Ureter (tissue), 1 donor: ENCODE measurements around the gene ABHD12. TPM values are rescaled to one million over a fixed set of nuclear protein-coding genes. Genes with fewer than 3 reads are reported as not detected.
"Not testable (repeated sequence)": the region's sequence is repeated elsewhere in the genome, so short reads cannot be mapped to it uniquely, and the experiment has no call there.

Experiments used
- DNase-seq: peaks from one replicate; pipeline ENCODE4 v3.0.0-alpha.2; 2020; ENCODE audit warnings: low spot score
- total RNA-seq: library from RNA; stranded (reverse); gene quantifications from one replicate; pipeline ENCODE4 v1.2.4, GENCODE V29; 2023
- donor health status: DM: yes; HTN: yes; CAD: no.

ABHD12 gene
- total RNA-seq, 1 donor from 2014 or later, result 105 TPM

GRCh38 chr20:25353747-25354705 lies 36.6 kb downstream of the ABHD12 start:
- DNase-seq, result no peak

GRCh38 chr20:25353353-25353746 lies 37.3 kb downstream of the ABHD12 start:
- no peak for DNase-seq

- no peak for DNase-seq
These were observed 37.9 kb downstream of the ABHD12 start for GRCh38 chr20:25352746-25353145.

- no peak for DNase-seq
These were observed 39.6 kb downstream of the ABHD12 start for GRCh38 chr20:25351024-25351360.

- no peak for DNase-seq
These were observed 44.3 kb downstream of the ABHD12 start for GRCh38 chr20:25346349-25346748.

- no peak for DNase-seq
These were observed 44.9 kb downstream of the ABHD12 start for GRCh38 chr20:25345721-25346120.

- DNase-seq, result no peak
These were observed 46.0 kb downstream of the ABHD12 start for GRCh38 chr20:25344634-25345033.

GRCh38 chr20:25341716-25342680 lies 48.6 kb downstream of the ABHD12 start:
- DNase-seq, result no peak

- DNase-seq, result no peak
These were observed 50.3 kb downstream of the ABHD12 start for GRCh38 chr20:25340380-25340779.

GRCh38 chr20:25339608-25340007 lies 51.0 kb downstream of the ABHD12 start:
- DNase-seq, result no peak

- no peak for DNase-seq
These were observed 52.3 kb downstream of the ABHD12 start for GRCh38 chr20:25338112-25339023.

GRCh38 chr20:25336561-25337422 lies 53.8 kb downstream of the ABHD12 start:
- peak; percentile 54 for DNase-seq

- not testable (repeated sequence) for DNase-seq
These were observed 55.7 kb downstream of the ABHD12 start for GRCh38 chr20:25334972-25335371.

GRCh38 chr20:25328954-25329498 lies 61.6 kb downstream of the ABHD12 start:
- DNase-seq, result no peak

- DNase-seq, result no peak
These were observed 63.0 kb downstream of the ABHD12 start for GRCh38 chr20:25327521-25328235.

- DNase-seq, result no peak
These were observed 64.6 kb downstream of the ABHD12 start for GRCh38 chr20:25325997-25326396.

- DNase-seq, result no peak
These were observed 65.6 kb downstream of the ABHD12 start for GRCh38 chr20:25325073-25325472.

- peak; percentile 45 for DNase-seq
These were observed 66.2 kb downstream of the ABHD12 start for GRCh38 chr20:25324412-25324811.

- no peak for DNase-seq
These were observed 67.0 kb downstream of the ABHD12 start for GRCh38 chr20:25323496-25324246.
